HCT116 (cell line): Measurements from ENCODE around the gene INCENP. TPM values are rescaled to one million over a fixed set of nuclear protein-coding genes. Genes with fewer than 3 reads are reported as not detected.

Experiments used
- ATAC-seq: fragments of 200-7000 bp; cut with Tn5 transposase; 2 replicates; pipeline ENCODE4 v1.9.1; 2020; ENCODE audit warnings: mild to moderate bottlenecking, moderate library complexity
- BruUV-seq: library from RNA; stranded (reverse); fragments of 400-500 nt; replicated peaks from 2 replicates; lab custom pipeline; 2021; lab: Mats Ljungman, UMichigan
- CTCF ChIA-PET: fragments of 300-600 bp; sonication (Branson Sonifier 250); formaldehyde crosslinking; loops from one replicate; lab custom pipeline; 2021; ENCODE audit warnings: antibody characterized with exemption; lab: Charles Lee
- POLR2A ChIA-PET: fragments of 300-600, 350-600 bp; sonication (Branson Sonifier 250); formaldehyde crosslinking; loops from one replicate; lab custom pipeline; 2021; ENCODE audit warnings: antibody characterized with exemption; lab: Charles Lee
- RAD21 ChIA-PET, 2 experiments: fragments of 300-600 bp; sonication (Branson Sonifier 250); formaldehyde crosslinking; loops; one replicate each; lab custom pipeline; 2023; ENCODE audit warnings: low total read pairs in 2 of 2; ENCODE audit not compliant: uncharacterized antibody in 2 of 2, unreplicated experiment in 2 of 2, low non-redundant PET in 1 of 2; lab: Charles Lee
- DNase-seq: peaks from one replicate; pipeline ENCODE4 v3.0.0-alpha.2; 2010; ENCODE audit warnings: low read depth, low spot score
- H2AFZ ChIP-seq: fragments of 200-600 bp; shearing (Covaris generic), sonication (generic); 2 replicates; pipeline ENCODE4 v1.6.1; 2017; ENCODE audit warnings: low read depth, mixed run types, mixed read lengths, antibody characterized with exemption, low read length; ENCODE audit not compliant: poor library complexity, severe bottlenecking
- H3K27ac ChIP-seq: 2 replicates; pipeline ENCODE4 v1.5.1; 2012; ENCODE audit warnings: low read depth, low read length
- H3K27me3 ChIP-seq: fragments of 200-600 bp; sonication (generic); 2 replicates; pipeline ENCODE4 v1.6.1; 2016; ENCODE audit warnings: mixed run types, low read length, mixed read lengths; ENCODE audit not compliant: insufficient read depth
- H3K36me3 ChIP-seq, 2 experiments: fragments of 200-500 bp in 1 of 2; fragments of 200-600 bp in 1 of 2; sonication (Bioruptor generic) in 1 of 2; sonication (generic) in 1 of 2; 2 replicates each; pipeline versions ENCODE4 v1.5.1 to v1.6.1; 2014 to 2016; ENCODE audit warnings: low read length in 2 of 2, inconsistent platforms in 1 of 2, mixed read lengths in 1 of 2, mixed run types in 1 of 2; ENCODE audit not compliant: insufficient read depth in 2 of 2, control insufficient read depth in 1 of 2
- H3K4me1 ChIP-seq, 2 experiments: fragments of 200-600 bp in 1 of 2; sonication (generic) in 1 of 2; 2 replicates each; pipeline versions ENCODE4 v1.5.1 to v1.6.1; 2012 to 2017; ENCODE audit warnings: low read length in 2 of 2, inconsistent platforms in 1 of 2, mild to moderate bottlenecking in 1 of 2, mixed read lengths in 1 of 2, mixed run types in 1 of 2, moderate library complexity in 1 of 2; ENCODE audit not compliant: insufficient read depth in 2 of 2, control insufficient read depth in 1 of 2
- H3K4me2 ChIP-seq: fragments of 200-600 bp; sonication (generic); 2 replicates; pipeline ENCODE4 v1.6.1; 2017; ENCODE audit warnings: mixed run types, low read length, mixed read lengths
- H3K4me3 ChIP-seq, 2 experiments: fragments of 200-600 bp in 1 of 2; sonication (generic) in 1 of 2; replicated peaks in 1 of 2; 2 replicates each; pipeline ENCODE4 v1.5.1; 2011 to 2016; ENCODE audit warnings: low read length in 2 of 2, control low read depth in 1 of 2, low read depth in 1 of 2, mild to moderate bottlenecking in 1 of 2, mixed read lengths in 1 of 2, mixed run types in 1 of 2
- H3K79me2 ChIP-seq: fragments of 200-600 bp; sonication (generic); 2 replicates; pipeline ENCODE4 v1.6.1; 2017; ENCODE audit warnings: mild to moderate bottlenecking, mixed run types, low read length, moderate library complexity, mixed read lengths; ENCODE audit not compliant: insufficient read depth
- H3K9ac ChIP-seq: fragments of 200-600 bp; sonication (generic); 2 replicates; pipeline ENCODE4 v1.6.1; 2016; ENCODE audit warnings: low read length, mixed read lengths
- H3K9me2 ChIP-seq: fragments of 200-600 bp; sonication (generic), shearing (Covaris generic); 2 replicates; pipeline ENCODE4 v1.6.1; 2017; ENCODE audit warnings: mixed run types, mild to moderate bottlenecking, moderate library complexity; ENCODE audit not compliant: insufficient read depth
- H3K9me3 ChIP-seq, 2 experiments: fragments of 200-500 bp in 1 of 2; fragments of 200-600 bp in 1 of 2; sonication (Bioruptor generic) in 1 of 2; sonication (generic) in 1 of 2; 2 replicates each; pipeline ENCODE4 v1.6.1; 2014 to 2017; ENCODE audit warnings: low read length in 2 of 2, mixed read lengths in 2 of 2, inconsistent platforms in 1 of 2, low read depth in 1 of 2, mild to moderate bottlenecking in 1 of 2, mixed run types in 1 of 2, moderate library complexity in 1 of 2; ENCODE audit not compliant: control insufficient read depth in 1 of 2, insufficient read depth in 1 of 2
- H4K20me1 ChIP-seq: fragments of 200-600 bp; sonication (generic), shearing (Covaris generic); 2 replicates; pipeline ENCODE4 v1.6.1; 2017; ENCODE audit warnings: mixed run types, mild to moderate bottlenecking, moderate library complexity; ENCODE audit not compliant: insufficient read depth
- ATF3 ChIP-seq: IDR thresholded peaks from 2 replicates; pipeline ENCODE4 v1.6.1; 2012
- CBX3 ChIP-seq: IDR thresholded peaks from 2 replicates; pipeline ENCODE4 v1.6.1; 2012; ENCODE audit warnings: low read depth
- CEBPB ChIP-seq: IDR thresholded peaks from 2 replicates; pipeline ENCODE4 v1.6.1; 2012; ENCODE audit warnings: low read depth
- CTCF ChIP-seq, 3 experiments: fragments of 200-600 bp in 1 of 3; sonication (generic) in 1 of 3; IDR thresholded peaks in 2 of 3; conservative IDR thresholded peaks in 1 of 3; 2 replicates each; pipeline ENCODE4 v1.5.1; 2012 to 2017; ENCODE audit warnings: low read depth in 2 of 3, low read length in 2 of 3, antibody characterized with exemption in 1 of 3, borderline replicate concordance in 1 of 3, control low read depth in 1 of 3, mild to moderate bottlenecking in 1 of 3, mixed read lengths in 1 of 3, mixed run types in 1 of 3, moderate library complexity in 1 of 3; ENCODE audit not compliant: insufficient read depth in 1 of 3
- EGR1 ChIP-seq: IDR thresholded peaks from 2 replicates; pipeline ENCODE4 v1.6.1; 2012; ENCODE audit warnings: low read depth
- ELF1 ChIP-seq: IDR thresholded peaks from 2 replicates; pipeline ENCODE4 v1.6.1; 2012; ENCODE audit warnings: low read depth, borderline replicate concordance
- EZH2 ChIP-seq: fragments of 200-600 bp; sonication (generic); IDR thresholded peaks from 2 replicates; pipeline ENCODE4 v1.6.1; 2017; ENCODE audit warnings: antibody characterized with exemption, mixed run types
- EZH2phosphoT487 ChIP-seq: fragments of 200-600 bp; IDR thresholded peaks from 2 replicates; pipeline ENCODE4 v1.6.1; 2018; ENCODE audit warnings: antibody characterized with exemption, borderline replicate concordance
- FOSL1 ChIP-seq: IDR thresholded peaks from 2 replicates; pipeline ENCODE4 v1.6.1; 2012; ENCODE audit warnings: low read depth
- JUND ChIP-seq: IDR thresholded peaks from 2 replicates; pipeline ENCODE4 v1.6.1; 2012
- MAX ChIP-seq: IDR thresholded peaks from 2 replicates; pipeline ENCODE4 v1.6.1; 2012
- POLR2AphosphoS5 ChIP-seq: IDR thresholded peaks from 2 replicates; pipeline ENCODE4 v1.6.1; 2011; ENCODE audit warnings: mild to moderate bottlenecking, low read depth, low read length, moderate library complexity
- RAD21 ChIP-seq: IDR thresholded peaks from 2 replicates; pipeline ENCODE4 v1.6.1; 2012; ENCODE audit warnings: low read depth, mild to moderate bottlenecking
- REST ChIP-seq: IDR thresholded peaks from 2 replicates; pipeline ENCODE4 v1.6.1; 2012; ENCODE audit warnings: low read depth
- SRF ChIP-seq: IDR thresholded peaks from 2 replicates; pipeline ENCODE4 v1.6.1; 2012; ENCODE audit warnings: low read depth
- TCF7L2 ChIP-seq: IDR thresholded peaks from 2 replicates; pipeline ENCODE4 v1.7.0; 2011; ENCODE audit warnings: borderline replicate concordance, inconsistent platforms; ENCODE audit not compliant: insufficient read depth, insufficient read length; ENCODE audit errors: extremely low read depth
- ZFX ChIP-seq: fragments of 450-650 bp; IDR thresholded peaks from 2 replicates; pipeline ENCODE4 v1.6.1; 2017
- intact Hi-C: fragments of 100-400 bp; cut with micrococcal nuclease; formaldehyde crosslinking; loops from 2 replicates; pipeline ENCODE4 v1.10.0; 2022
- total RNA-seq: library from RNA; stranded (reverse); gene quantifications from one replicate; pipeline ENCODE4 v1.2.1, GENCODE V29; 2021; ENCODE audit not compliant: unreplicated experiment

INCENP gene
- total RNA-seq, 1 experiment from 2014 or later, result 118 TPM

GRCh38 chr11:62186195-62186594, 62.4 kb downstream of the INCENP start:
- no peaks in the 10 kb centered on the region for H3K9me2 ChIP-seq
- H2AFZ ChIP-seq, result no peak overlapping the region
- POLR2A ChIA-PET, result no interaction called here
- BruUV-seq, result no TSS peak
- no peaks in the 10 kb centered on the region for H3K36me3 ChIP-seq
- H3K4me2 ChIP-seq, result no peak overlapping the region
- H3K4me1 ChIP-seq, result no peaks in the 10 kb centered on the region
- no peaks in the 10 kb centered on the region for H3K9me3 ChIP-seq
- TF ChIP-seq EZH2, result no peak
- no peak for TF ChIP-seq MAX
- TF ChIP-seq POLR2AphosphoS5, result no peak
- no peak for TF ChIP-seq CEBPB
- TF ChIP-seq TCF7L2, result no peak
- TF ChIP-seq EGR1, result no peak
- no peak for TF ChIP-seq ZFX
- TF ChIP-seq EZH2phosphoT487, result no peak
- TF ChIP-seq RAD21, result no peak
- no peak for TF ChIP-seq ELF1
- TF ChIP-seq JUND, result no peak
- no peak for TF ChIP-seq ATF3
- TF ChIP-seq REST, result no peak
- TF ChIP-seq CBX3, result no peak
- TF ChIP-seq CTCF (IDR thresholded peaks at IDR 0.05 in 2 of 3, conservative IDR thresholded peaks at IDR 0.05 in 1 of 3; ENCODE audit: borderline replicate concordance in 1 of 3, insufficient read depth in 1 of 3, low read depth in 2 of 3, low read length in 2 of 3), result no peak
- TF ChIP-seq SRF, result no peak
- TF ChIP-seq FOSL1, result no peak
- peaks cover 45% of the 10 kb centered on the region for H3K27me3 ChIP-seq
- CTCF ChIA-PET, result no interaction called here
- H4K20me1 ChIP-seq, result no peaks in the 10 kb centered on the region
- no peak overlapping the region for H3K4me3 ChIP-seq
- RAD21 ChIA-PET, result no interaction called here
- no peak for ATAC-seq
- intact Hi-C loops, result no loop called here
- no peak for DNase-seq
- H3K79me2 ChIP-seq, result no peaks in the 10 kb centered on the region
- H3K9ac ChIP-seq, result no peak overlapping the region
- H3K27ac ChIP-seq, result no peak overlapping the region
